Measurements from ENCODE around the gene SPNS1.

Gene SPNS1

GRCh38 chr16:28986046-28986445 lies 11.5 kb downstream of the SPNS1 start:
- H3K4me3 ChIP-seq (replicated peaks; ENCODE audit: low read depth, low read length), result no peak overlapping the region
- H3K36me3 ChIP-seq (ENCODE audit: control insufficient read depth, insufficient read depth, low read length), result peaks cover 18% of the 10 kb centered on the region
- no peak for TF ChIP-seq CTCF (IDR thresholded peaks at IDR 0.05; ENCODE audit: insufficient read depth, low read length, poor library complexity, severe bottlenecking)
- no peaks in the 10 kb centered on the region for H3K27me3 ChIP-seq (replicated peaks; ENCODE audit: control insufficient read depth, insufficient read depth, low read length)
- DNase-seq (ENCODE audit: extremely low read depth, insufficient read length), result no peak

GRCh38 chr16:28986492-28986891 lies 11.9 kb downstream of the SPNS1 start:
- peaks cover 18% of the 10 kb centered on the region for H3K36me3 ChIP-seq (ENCODE audit: control insufficient read depth, insufficient read depth, low read length)
- H3K4me3 ChIP-seq (replicated peaks; ENCODE audit: low read depth, low read length), result no peak overlapping the region
- TF ChIP-seq CTCF (IDR thresholded peaks at IDR 0.05; ENCODE audit: insufficient read depth, low read length, poor library complexity, severe bottlenecking), result no peak
- H3K27me3 ChIP-seq (replicated peaks; ENCODE audit: control insufficient read depth, insufficient read depth, low read length), result no peaks in the 10 kb centered on the region
- DNase-seq (ENCODE audit: extremely low read depth, insufficient read length), result no peak

- Histone ChIP-seq H3K27me3 (replicated peaks; ENCODE audit: control insufficient read depth, insufficient read depth, low read length) (no peaks in the 10 kb centered on the region), H3K4me3 (replicated peaks; ENCODE audit: low read depth, low read length) (no peak overlapping the region), H3K36me3 (ENCODE audit: control insufficient read depth, insufficient read depth, low read length) (peaks cover 11% of the 10 kb centered on the region)
- DNase-seq (ENCODE audit: extremely low read depth, insufficient read length), result no peak
- TF ChIP-seq CTCF (IDR thresholded peaks at IDR 0.05; ENCODE audit: insufficient read depth, low read length, poor library complexity, severe bottlenecking), result no peak
Measured at GRCh38 chr16:28987170-28987853, 12.7 kb downstream of the SPNS1 start.

DNA sequence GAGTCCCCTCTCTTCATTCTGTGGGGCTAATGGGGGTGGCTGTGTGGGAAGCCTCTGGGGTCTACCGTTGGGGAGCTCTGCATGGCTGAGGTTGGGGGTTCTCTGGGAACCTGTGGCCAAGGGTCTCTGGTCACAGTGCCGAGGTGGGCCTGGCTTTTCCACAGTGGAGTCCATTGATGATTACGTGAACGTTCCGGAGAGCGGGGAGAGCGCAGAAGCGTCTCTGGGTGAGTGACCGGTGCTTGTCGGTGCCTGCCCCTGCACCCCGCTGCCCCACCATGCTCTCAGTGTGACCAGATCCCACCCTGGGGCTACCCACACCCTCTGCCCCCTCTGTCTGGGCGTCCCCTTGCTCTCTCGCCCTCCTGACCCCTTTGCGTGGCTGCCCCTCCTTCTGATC lies 14.8 kb downstream of the SPNS1 start:
- no peaks in the 10 kb centered on the region for H3K27me3 ChIP-seq (replicated peaks; ENCODE audit: control insufficient read depth, insufficient read depth, low read length)
- peaks cover 2% of the 10 kb centered on the region; the same call in 1 of the 2 replicates for H3K36me3 ChIP-seq (ENCODE audit: control insufficient read depth, insufficient read depth, low read length)
- TF ChIP-seq CTCF (IDR thresholded peaks at IDR 0.05; ENCODE audit: insufficient read depth, low read length, poor library complexity, severe bottlenecking), result no peak
- H3K4me3 ChIP-seq (replicated peaks; ENCODE audit: low read depth, low read length), result no peak overlapping the region
- no peak for DNase-seq (ENCODE audit: extremely low read depth, insufficient read length)

GRCh38 chr16:28990375-28991040 lies 15.9 kb downstream of the SPNS1 start:
- no peak for DNase-seq (ENCODE audit: extremely low read depth, insufficient read length)
- no peak overlapping the region for H3K4me3 ChIP-seq (replicated peaks; ENCODE audit: low read depth, low read length)
- H3K27me3 ChIP-seq (replicated peaks; ENCODE audit: control insufficient read depth, insufficient read depth, low read length), result no peaks in the 10 kb centered on the region
- no peak for TF ChIP-seq CTCF (IDR thresholded peaks at IDR 0.05; ENCODE audit: insufficient read depth, low read length, poor library complexity, severe bottlenecking)
- peaks cover 2% of the 10 kb centered on the region; the same call in 1 of the 2 replicates for H3K36me3 ChIP-seq (ENCODE audit: control insufficient read depth, insufficient read depth, low read length)
